Measurements from ENCODE around the gene SIMC1.
A peak's percentile ranks its signal among the peaks of the same experiment; 100 is the strongest.

SIMC1 gene

DNA sequence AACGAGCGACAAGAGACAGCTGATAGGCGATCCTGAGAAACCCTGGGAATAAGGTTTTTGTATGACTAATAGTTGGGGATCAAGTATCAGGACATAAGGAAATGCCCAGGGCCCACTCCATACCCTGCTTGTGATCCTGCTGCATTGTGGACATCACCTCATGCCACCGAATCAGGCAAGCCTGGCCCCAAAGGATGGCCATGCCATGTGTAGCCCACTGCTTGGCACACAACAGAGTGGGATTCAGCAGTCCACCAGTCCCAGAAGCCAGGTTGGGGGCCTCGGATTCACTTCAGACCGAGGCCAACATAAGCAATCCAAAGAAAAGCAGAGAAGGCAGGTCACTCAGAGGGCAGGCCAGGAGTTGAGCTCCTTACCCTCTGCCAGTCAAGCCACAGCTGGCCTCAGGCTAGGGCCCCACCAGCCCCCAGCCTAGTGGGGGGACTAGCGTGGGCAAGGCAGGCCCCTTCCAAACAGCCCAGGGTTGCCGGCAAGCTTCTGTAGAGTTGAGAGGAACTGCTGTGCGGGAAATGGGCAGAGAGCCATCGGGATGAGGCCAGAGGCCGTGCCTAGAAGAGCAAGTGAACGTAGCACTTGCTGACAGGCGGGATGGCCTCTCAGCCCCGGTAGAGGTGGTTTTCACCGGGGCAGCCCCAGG is 145.2 kb downstream of the SIMC1 start:
- no peak overlapping the region for H3K27ac ChIP-seq
- H3K4me3 ChIP-seq: no peak overlapping the region

DNA sequence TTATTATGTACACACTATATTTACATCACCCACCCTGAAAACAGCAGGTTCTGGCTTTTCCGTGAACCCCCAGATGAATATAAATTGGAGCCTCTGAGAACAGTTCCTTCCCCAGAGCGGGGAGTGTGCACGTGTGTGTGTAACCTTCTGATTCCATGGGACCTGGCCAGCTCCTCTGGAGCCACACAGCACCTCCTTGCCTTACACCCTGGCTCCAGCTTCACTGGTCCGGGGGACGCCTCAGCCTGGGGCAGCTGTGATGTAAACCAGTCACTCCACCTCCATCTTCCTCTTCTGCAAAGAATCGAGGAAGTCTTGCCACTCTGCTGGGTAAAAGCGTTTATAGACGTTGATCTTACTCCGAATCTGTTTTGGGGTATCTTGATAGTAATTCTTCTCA is 145.7 kb downstream of the SIMC1 start:
- Histone ChIP-seq H3K4me3 (no peak overlapping the region), H3K27ac (no peak overlapping the region)

DNA sequence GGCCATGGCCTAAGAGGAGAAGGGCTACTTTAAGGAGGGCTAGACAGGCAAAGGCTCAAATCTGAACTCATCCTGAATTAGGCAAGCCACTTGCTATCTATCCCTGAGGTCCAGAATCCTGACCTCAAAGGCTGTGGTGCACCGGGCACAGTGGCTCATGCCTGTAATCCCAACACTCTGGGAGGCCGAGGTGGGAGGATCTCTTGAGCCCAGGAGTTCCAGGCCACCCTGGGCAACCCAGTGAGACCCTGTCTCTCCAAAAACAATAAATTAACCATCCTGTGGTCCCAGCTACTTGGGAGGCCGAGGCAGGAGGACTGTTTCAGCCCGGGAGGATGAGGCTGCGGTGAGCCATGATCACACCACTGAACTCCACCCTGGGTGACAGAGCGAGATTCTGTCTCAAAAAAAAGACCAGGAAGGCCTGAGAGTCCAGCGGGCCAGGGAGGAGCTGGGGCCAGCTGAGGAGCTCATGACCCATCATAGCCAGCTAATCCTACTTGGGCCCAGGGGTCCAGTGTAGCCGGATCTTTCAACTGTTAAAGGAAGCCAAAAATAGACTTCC is 146.2 kb downstream of the SIMC1 start:
- no peak overlapping the region for H3K4me3 ChIP-seq
- H3K27ac ChIP-seq: no peak overlapping the region

DNA sequence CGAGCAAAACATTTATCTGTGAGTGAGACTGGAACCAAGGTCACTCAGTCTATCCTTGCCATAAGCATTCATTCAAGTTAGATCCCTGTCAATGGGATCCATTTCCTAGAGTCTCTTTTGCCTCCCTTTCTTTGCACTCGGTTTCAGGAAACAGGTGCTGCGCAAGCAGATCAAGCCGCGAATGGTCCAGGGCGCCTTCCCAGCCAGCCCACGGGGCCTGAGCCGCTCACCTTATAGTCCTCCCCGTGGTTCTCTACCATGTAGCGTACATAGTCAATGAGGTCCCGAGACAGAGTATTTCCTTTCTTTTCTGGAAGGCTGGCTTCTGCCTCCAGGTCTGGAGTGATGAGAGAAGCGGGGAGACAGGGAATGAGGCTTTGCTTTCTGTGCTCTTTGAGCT is 146.8 kb downstream of the SIMC1 start:
- H3K4me3 ChIP-seq: no peak overlapping the region
- H3K27ac ChIP-seq: no peak overlapping the region

DNA sequence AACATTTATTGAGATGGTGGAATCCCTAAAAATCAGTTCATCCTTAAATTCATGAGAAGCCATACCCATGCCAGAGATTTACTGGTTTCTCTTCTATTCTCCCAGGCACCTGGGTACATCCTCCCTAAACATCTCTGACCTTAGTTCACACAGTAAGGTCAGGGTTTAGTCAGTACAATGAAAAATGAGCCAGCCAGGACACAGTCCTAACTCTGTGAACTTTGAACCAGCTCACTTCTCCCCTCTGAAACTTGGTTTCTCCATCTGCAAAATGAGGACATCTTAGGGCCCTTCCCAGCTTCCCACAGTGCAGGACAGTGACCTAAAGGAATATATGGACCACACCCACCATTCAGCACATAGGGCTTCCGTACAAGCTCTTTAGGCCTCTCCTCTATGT is 148.3 kb downstream of the SIMC1 start:
- no peak overlapping the region for H3K4me3 ChIP-seq
- no peak overlapping the region for H3K27ac ChIP-seq

GRCh38 chr5:176387384-176387925 is 149.2 kb downstream of the SIMC1 start:
- Histone ChIP-seq H3K4me3 (peak overlapping the region; percentile 55 to 95 (median 69)), H3K27ac (peak overlapping the region in 14 of 21 experiments; percentile 83 to 97 (median 93))

DNA sequence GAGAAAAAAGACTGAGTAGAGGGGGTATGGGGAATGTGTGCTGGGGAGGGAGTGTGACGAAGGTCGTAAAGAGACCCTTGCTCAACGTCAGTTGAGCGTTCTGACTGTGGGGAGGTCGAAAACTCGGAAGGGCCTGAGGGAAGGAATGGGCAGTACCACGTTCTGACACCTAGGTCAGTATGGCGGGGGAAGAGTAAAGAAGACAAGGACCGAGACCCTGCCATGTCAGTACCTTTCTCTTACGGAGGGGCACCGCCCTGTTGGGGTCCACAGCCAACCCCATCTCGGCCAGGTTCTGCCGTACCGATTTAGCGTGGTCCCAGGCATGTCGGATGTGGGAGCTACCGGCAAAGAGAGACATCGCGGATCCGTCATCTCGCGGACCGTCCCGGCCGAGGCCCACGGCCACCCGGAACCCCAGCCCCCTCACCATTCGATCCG is 149.8 kb downstream of the SIMC1 start:
- H3K27ac ChIP-seq: peak overlapping the region; percentile 8 to 97 (median 91)
- peak overlapping the region; percentile 55 to 95 (median 69) for H3K4me3 ChIP-seq

- Histone ChIP-seq H3K4me3 (peak within 1 kb of the TSS; percentile 55 to 95 (median 69)), H3K27ac (peak within 1 kb of the TSS; percentile 77 to 97 (median 91))
Observed at GRCh38 chr5:176388444-176389134, 150.4 kb downstream of the SIMC1 start, which contains the start of the genes HIGD2A and NOP16. Gene HIGD2A (plus strand): TSS chr5:176388751. CDS start chr5:176388820, 69 bp downstream. Gene NOP16 (minus strand): TSS chr5:176388598. CDS start chr5:176388539, 59 bp downstream.

GRCh38 chr5:176389135-176390123 is 151.2 kb downstream of the SIMC1 start:
- H3K27ac ChIP-seq: peak overlapping the region; percentile 77 to 97 (median 91)
- H3K4me3 ChIP-seq: peak overlapping the region; percentile 55 to 95 (median 69)

DNA sequence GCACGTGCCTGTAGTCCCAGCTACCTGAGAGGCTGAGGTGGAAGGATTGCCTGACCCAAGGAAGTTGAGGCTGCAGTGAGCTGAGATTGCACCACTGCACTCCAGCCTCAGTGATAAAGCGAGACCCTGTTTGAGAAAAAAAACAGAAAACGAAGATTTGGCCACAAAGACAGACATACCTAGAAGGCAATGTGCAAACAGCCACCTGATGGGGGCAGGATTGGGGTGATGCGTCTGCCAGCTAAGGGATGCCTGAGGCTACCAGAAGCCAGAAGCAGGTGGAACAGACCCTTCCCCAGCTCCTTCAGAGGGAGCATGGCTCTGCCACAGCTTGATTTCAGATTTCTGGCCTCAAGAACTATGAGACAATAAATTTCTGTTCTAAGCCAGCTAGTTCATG is 153.3 kb downstream of the SIMC1 start:
- peak overlapping the region in 1 of 21 experiments; percentile 48 for H3K27ac ChIP-seq
- no peak overlapping the region for H3K4me3 ChIP-seq

DNA sequence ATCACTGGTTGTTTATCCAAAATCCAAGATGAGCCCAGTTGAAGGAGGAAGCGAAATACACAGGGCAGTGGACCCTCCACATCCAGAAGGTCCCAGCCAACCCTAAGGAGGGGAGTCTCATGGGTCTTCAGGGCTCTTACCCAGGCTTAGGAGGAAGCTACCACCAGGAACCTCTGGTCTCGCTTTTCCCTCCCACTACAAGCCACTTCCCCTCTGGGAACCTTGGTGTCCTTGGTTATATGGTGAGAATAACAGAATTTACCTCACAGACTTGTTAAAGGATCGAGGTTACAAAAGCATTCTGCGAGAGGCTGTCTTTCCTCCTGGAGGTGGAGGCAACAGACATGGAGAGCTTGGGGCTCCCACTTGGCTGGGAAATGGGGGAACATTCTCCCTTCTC is 153.8 kb downstream of the SIMC1 start:
- Histone ChIP-seq H3K27ac (peak overlapping the region in 4 of 21 experiments; percentile 12 to 48 (median 31)), H3K4me3 (no peak overlapping the region)

DNA sequence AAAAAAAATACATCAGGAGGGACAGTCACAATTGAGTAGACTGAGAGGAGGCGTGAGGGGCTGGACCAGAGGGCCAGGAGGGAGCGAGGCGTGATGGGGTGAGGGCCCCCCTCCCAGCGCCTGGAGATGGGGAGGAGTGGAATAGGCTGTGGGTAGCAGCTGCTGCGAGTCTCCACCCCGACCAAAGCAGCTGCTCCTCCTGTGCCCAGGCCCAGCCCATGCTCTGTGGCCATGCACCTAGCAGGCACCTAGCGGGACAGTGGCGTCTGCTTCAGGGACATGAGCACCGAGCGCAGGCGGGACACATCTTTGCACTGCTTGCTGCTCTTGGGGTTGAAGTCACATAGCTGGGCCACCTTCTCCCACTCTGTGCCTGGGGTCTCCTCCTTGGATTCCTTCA is 154.3 kb downstream of the SIMC1 start:
- Histone ChIP-seq H3K27ac (peak overlapping the region in 7 of 21 experiments; percentile 4 to 46 (median 16)), H3K4me3 (no peak overlapping the region)

GRCh38 chr5:176394096-176394495 is 155.9 kb downstream of the SIMC1 start:
- no peak overlapping the region for H3K27ac ChIP-seq
- no peak overlapping the region for H3K4me3 ChIP-seq

- H3K27ac ChIP-seq: peak overlapping the region in 1 of 21 experiments; percentile 7
- no peak overlapping the region for H3K4me3 ChIP-seq
Observed at GRCh38 chr5:176394881-176395675, 156.9 kb downstream of the SIMC1 start.
